ENCODE data around the gene GPR4.
"Not testable (repeated sequence)": the region's sequence is repeated elsewhere in the genome, so short reads cannot be mapped to it uniquely, and the experiment has no call there.

GRCh38 chr19:45615056-45615455, 13.0 kb upstream of the GPR4 start:
- TF ChIP-seq, protein P1, sequence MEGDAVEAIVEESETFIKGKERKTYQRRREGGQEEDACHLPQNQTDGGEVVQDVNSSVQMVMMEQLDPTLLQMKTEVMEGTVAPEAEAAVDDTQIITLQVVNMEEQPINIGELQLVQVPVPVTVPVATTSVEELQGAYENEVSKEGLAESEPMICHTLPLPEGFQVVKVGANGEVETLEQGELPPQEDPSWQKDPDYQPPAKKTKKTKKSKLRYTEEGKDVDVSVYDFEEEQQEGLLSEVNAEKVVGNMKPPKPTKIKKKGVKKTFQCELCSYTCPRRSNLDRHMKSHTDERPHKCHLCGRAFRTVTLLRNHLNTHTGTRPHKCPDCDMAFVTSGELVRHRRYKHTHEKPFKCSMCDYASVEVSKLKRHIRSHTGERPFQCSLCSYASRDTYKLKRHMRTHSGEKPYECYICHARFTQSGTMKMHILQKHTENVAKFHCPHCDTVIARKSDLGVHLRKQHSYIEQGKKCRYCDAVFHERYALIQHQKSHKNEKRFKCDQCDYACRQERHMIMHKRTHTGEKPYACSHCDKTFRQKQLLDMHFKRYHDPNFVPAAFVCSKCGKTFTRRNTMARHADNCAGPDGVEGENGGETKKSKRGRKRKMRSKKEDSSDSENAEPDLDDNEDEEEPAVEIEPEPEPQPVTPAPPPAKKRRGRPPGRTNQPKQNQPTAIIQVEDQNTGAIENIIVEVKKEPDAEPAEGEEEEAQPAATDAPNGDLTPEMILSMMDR (IDR thresholded peaks at IDR 0.05; ENCODE audit: poor library complexity): not testable (repeated sequence)
- not testable (repeated sequence) for TF ChIP-seq EZH2 (IDR thresholded peaks at IDR 0.05; ENCODE audit: borderline replicate concordance)

All from hepatocyte (in vitro differentiated cells).